DMS 273 treated with DMSO at 0.1 percent for 48 hours (cell line): Measurements from ENCODE around the gene RNU6-1.

Experiments used
- DNase-seq: peaks from one replicate; lab custom pipeline; 2025; lab: John Stamatoyannopoulos, UW

Gene RNU6-1

GRCh38 chr15:67832897-67833709 lies 6.7 kb downstream of the RNU6-1 start:
- DNase-seq: no peak

- no peak for DNase-seq
These were observed 7.8 kb downstream of the RNU6-1 start for GRCh38 chr15:67832031-67832551.

- DNase-seq: no peak
These were observed 8.5 kb downstream of the RNU6-1 start for GRCh38 chr15:67831363-67831762.

GRCh38 chr15:67829647-67830504 lies 10.0 kb downstream of the RNU6-1 start:
- no peak for DNase-seq

GRCh38 chr15:67828969-67829646 lies 10.7 kb downstream of the RNU6-1 start:
- DNase-seq: no peak

GRCh38 chr15:67828278-67828968 lies 11.4 kb downstream of the RNU6-1 start:
- no peak for DNase-seq

GRCh38 chr15:67827562-67828277 lies 12.1 kb downstream of the RNU6-1 start:
- no peak for DNase-seq

- DNase-seq: no peak
These were observed 12.9 kb downstream of the RNU6-1 start for GRCh38 chr15:67826717-67827561.

- DNase-seq: no peak
These were observed 13.7 kb downstream of the RNU6-1 start for GRCh38 chr15:67825881-67826716.

GRCh38 chr15:67824976-67825880 lies 14.6 kb downstream of the RNU6-1 start, which contains the start of gene SKOR1:
Gene SKOR1, plus strand, starts transcription at chr15:67825509. Its CDS starts 94 bp downstream, at chr15:67825603.
- no peak for DNase-seq

GRCh38 chr15:67824197-67824968 lies 15.5 kb downstream of the RNU6-1 start:
- DNase-seq: no peak

GRCh38 chr15:67823314-67824196 lies 16.3 kb downstream of the RNU6-1 start:
- no peak for DNase-seq

GRCh38 chr15:67822537-67823313 lies 17.1 kb downstream of the RNU6-1 start:
- DNase-seq: no peak

GRCh38 chr15:67821784-67822440 lies 17.9 kb downstream of the RNU6-1 start:
- no peak for DNase-seq
